ENCODE data around the gene OXT.

OXT gene

GRCh38 chr20:3084283-3084985 is 13.0 kb downstream of the OXT start, which contains the start of gene AVP:
TSS of gene AVP (minus strand) at chr20:3084724. CDS start at chr20:3084674, 50 bp downstream.
- DNase-seq, result no peak

DNA sequence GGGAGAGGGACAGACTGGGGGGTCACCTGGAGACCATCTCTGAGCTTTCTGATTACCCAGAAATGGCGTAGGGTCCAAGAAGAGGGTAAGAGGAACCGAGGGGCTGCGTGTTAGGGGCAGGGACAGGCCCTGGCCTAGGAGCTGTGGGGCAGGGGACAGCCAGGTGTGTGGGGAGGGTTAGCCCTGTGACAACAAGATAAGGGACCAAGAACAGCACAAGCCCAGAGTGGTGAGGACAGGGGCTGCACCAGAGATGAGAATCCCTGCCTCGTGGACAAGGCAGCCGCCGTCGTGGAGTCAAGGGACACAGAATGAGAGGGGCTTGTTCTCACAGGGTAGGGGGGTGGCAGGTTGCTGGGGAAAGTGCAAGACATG is 13.6 kb downstream of the OXT start:
- no peak for DNase-seq

DNA sequence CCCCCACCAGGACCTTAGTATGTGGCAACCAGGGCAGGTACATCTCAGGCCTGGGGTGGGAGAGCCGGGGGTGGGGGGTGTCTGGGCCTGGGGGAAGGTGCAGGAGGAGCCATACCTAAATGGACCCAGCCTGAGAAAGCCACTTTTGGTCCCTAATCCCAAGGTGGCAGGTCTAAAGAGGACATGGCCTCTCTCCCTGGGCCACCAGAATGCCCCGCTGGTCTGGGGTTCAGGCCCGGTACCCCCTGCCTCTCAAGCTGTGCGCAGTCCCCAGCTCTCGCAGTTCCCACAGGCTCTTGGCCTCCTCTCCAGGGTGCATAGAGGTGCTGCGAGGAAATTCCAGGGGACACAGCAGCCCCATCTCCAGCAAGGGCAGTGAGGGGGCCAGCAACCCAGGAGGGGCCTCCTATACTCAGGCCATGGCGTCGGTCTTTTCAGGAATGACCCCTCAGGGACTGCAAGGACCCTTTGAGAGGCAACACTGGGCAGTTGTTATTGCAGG is 14.2 kb downstream of the OXT start:
- no peak for DNase-seq

- DNase-seq, result no peak
Measured at GRCh38 chr20:3088031-3088430, 16.6 kb downstream of the OXT start.

GRCh38 chr20:3090565-3090964 is 19.1 kb downstream of the OXT start:
- DNase-seq, result no peak

DNA sequence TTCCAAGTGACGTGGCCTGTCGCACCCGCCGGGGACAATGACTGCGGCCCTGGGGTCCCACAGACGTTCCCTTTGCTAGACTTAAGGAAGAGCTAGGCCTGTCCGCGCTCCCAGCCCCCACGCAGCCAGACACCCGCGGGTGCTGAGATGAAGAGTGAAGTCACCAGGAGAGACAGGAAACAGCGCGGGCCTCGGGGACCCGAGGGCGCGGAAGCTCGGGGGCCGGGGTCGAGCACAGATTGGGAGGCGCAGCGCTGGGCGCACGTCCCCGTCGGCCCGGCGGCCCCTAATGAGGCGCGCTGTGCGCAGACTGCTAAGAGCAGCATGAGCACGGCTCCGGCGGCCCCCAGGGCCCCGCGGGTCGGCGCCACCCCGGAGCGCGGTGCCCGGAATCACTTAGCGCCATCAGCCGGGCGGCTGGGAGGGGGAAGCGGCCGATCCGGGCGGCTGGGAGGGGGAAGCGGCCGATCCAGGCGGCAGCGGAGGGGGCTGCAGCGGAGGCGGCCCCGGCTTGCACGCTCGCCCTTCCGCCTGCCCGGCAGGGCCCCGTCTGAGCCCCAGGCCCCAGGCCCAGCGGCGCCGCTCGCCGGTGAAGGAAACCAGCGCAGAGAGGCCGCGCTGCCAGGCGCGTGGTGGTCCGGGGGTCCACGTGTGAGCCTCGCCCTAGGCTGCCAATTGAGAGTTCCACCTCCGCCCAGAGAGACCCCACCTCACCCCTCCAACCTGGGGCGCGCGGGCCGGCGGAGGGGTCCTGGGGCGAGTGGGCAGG is 21.4 kb downstream of the OXT start:
- DNase-seq, result no peak

GRCh38 chr20:3093861-3094361 is 22.5 kb downstream of the OXT start:
- no peak for DNase-seq

DNA sequence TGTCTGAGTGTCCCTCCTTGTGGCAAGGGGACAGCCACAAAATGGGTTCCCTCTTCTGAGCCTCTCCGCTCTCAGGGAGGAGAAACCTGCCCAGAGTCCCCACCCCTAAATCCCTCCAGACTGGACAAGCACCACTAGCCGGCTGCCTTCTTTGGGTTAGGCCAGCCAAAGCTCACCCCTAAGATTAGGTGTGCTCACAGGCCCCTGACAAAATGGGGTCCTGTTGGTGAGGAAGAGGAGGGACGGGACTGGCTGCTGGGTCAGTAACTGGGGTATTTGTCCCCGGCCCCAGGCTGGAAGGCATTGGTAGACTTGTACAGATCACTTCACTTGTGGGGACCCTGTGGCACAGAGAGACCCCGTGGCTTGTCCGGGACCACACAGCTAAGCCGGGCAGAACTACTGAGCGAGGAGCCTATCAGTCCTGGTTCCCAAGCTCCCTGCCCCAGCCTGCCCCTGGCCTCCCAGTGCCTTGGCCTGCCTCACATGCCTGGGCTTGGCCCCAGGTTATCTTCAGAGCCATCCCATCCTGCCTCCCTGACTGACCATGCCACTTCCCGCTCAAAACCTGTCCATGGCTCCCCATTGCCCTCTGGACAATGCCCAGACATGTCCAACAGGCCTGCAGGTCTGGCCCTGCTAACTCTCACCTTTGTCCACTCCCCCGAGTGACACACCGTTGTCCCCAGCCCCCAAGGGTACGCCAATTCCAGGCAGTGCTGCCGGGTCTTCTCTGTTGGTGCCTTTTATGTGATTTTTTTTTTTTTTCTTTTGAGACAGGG is 23.6 kb downstream of the OXT start:
- no peak for DNase-seq

DNA sequence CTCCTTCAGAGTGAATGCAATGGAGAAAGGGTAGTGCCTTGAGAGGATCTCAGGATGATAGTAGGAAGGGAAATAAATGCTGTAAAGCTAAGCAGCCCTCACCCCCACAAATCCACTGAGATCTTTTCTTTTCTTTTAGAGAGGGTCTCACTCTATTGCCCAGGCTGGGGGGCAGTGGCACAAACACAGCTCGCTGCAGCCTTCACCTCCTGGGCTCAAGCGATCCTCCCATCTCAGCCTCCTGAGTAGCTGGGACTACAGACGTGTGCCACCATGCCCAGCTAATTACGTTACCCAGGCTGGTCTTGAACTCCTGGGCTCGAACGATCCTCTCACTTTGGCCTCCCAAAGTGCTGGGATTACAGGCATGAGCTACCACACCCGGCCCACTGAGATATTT is 29.1 kb downstream of the OXT start:
- DNase-seq, result no peak

DNA sequence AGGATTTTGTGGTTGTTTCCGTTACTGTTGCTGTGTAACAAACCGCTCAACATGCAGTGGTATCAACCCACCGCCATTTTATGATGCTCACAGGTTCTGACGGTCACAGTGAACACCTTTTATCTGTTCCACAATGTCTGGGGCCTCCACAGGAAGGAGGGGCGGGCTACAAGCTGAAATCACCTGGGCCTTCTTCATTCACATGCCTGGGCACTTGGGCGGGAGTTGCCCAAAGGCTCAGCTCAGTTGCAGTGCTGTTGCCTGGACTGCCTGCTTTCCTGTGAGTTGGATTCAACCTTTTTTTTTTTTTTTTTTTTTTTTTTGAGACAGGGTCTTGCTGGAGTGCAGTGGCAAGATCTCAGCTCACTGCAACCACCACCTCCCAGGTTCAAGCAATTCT is 29.8 kb downstream of the OXT start:
- no peak for DNase-seq

DNA sequence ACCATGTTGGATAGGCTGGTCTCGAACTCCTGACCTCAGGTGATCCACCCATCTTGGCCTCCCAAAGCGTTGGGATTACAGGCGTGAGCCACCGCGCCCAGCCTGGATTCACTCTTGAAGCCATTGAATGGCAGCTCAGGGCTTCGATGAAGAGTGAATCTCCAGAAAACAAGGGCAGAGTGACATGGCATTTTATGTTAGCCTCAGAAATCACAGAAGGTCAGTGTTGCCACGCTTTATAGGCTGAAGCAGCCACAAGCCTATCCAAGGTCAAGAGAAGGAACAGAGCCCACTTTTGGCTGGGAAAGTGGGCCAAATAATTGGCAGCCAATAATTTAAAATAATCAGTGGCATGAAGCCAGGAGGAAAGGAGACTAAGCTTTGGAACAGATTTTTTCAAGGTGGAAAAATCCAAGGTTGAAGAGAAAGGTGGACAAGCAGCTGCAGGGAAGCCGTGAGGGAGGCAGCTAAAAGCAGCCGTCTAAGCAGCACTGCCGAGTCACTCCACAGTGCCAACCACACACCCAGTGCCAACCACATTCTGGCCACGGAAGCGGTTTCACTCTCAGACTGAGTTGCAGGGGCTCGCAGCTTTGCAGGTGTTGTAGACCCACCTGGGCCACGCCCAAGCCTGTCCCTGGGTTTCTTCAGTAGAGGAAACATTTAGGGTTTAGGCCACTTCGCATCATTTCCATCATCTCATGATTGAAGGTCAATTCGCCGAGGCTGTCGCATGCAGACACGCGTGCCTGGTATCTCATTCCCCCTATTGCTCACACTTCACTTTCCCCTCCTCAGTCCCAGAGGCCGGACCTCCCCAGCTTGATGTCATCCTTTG is 30.5 kb downstream of the OXT start:
- no peak for DNase-seq

GRCh38 chr20:3102575-3103368 is 31.4 kb downstream of the OXT start:
- DNase-seq, result peak in 1 of 51 donors; percentile 11

DNA sequence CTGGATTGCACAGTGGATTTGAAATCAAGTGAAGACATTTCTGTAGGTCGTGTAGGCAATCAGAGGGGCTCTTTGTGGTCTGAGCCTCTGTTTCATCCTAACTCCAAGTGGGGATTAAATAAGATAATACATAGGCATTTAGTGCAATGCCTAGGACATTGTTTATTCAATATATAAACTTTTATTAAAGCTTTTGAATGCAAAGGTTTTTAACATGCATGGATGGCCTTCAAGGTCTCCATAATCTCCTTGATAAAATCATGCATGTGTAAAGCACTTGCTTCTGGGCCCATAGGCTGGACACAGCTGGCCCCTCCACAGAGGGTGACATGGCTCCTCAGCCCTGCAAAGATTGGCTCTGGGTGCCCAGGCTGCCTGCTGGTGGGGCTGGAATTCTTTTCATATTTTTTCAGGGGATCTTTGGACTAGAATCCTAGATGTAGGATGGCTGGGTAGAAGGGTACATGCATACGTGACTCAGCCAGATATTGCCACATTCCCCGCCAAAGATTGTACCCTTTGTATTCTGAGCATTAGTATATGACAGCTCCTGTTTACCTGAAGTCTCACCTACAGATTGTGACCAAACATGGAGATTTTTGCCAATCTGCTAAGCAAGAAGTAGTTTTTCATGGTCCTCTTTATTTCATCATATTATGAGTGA is 32.1 kb downstream of the OXT start:
- DNase-seq, result no peak

- no peak for DNase-seq
Measured at GRCh38 chr20:3105256-3106137, 34.1 kb downstream of the OXT start.

- no peak for DNase-seq
Measured at GRCh38 chr20:3106185-3106584, 34.8 kb downstream of the OXT start.

DNA sequence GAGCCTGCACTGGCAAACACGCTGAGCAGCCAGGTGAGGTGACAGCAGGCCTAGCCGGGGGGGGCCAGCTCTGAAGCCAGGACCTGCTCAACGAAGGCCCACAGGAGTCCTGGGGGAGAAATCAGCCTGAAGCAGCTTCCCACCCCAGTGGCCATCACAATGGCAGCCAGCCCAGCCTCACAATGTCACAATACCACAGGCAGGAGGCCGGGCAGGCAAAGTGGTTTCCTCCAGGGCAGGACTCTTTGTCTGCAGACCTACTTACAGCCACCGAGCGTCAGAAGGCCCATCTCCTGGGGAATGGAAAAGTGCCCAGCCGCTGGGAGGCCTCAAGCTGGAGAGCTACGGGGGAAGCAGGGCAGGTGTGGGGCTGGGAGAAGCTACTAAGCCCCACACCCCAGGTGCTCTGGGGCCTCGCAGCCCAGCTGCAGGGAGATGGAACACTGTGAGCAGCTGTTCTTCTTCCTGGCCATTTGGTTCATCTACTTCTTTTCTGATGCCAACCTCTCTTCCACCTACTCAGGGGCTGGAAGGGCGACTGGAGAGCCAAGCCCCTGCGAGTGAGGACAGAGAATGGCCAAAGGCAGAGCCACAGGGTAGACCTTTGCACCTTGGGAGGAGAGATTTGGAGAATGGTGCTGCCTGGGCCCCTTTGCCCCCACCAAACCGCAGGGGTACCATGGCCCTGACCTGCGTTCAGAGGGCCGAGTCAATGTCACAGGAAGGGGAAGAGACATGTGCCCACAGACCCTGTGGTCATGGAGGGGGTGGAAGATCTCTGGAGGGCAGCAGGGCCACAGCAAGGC is 35.4 kb downstream of the OXT start:
- DNase-seq, result peak in 4 of 51 donors; percentile 13 to 26 (median 21)

DNA sequence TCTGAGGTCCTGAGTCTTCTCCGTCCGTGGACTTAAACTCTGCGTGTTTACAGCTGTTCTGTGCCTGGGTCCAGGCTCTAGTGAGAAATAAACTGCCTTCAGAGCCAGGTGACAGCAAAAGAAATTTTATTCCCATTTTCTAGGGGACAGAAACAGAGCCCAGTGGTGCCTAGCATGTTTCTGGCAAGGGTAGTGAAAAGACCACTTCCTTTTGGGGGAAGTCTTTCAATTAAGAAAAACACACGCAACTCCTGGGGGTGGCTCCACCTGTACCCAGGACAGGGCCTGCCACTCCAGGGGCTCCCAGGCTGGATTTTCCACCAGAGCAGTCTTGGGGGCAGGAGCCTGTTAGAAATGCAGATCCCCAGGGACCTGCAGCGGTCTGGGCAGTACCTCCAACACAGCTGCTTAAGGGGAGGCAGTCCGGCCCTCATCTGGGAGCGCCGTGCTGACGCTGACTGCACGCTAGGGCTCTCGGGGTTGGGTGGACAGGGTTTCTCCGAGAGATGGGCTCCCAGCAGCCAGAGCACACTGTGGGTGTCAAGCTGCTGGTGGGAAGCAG is 36.1 kb downstream of the OXT start:
- no peak for DNase-seq
